Dermis lymphatic vessel endothelial cell (primary cell): ENCODE results near the gene ATP6V0E2. TPM values are rescaled to one million over a fixed set of nuclear protein-coding genes. Genes with fewer than 3 reads are reported as not detected.

Experiments used
- total RNA-seq: library from RNA; depleted of rRNA; stranded (reverse); fragments of >200 nt; gene quantifications from 2 replicates; pipeline ENCODE4 v1.2.1, GENCODE V29; 2014

The ATP6V0E2 gene
- 4.2 and 4.9 TPM in 2 replicates for total RNA-seq

DNA sequence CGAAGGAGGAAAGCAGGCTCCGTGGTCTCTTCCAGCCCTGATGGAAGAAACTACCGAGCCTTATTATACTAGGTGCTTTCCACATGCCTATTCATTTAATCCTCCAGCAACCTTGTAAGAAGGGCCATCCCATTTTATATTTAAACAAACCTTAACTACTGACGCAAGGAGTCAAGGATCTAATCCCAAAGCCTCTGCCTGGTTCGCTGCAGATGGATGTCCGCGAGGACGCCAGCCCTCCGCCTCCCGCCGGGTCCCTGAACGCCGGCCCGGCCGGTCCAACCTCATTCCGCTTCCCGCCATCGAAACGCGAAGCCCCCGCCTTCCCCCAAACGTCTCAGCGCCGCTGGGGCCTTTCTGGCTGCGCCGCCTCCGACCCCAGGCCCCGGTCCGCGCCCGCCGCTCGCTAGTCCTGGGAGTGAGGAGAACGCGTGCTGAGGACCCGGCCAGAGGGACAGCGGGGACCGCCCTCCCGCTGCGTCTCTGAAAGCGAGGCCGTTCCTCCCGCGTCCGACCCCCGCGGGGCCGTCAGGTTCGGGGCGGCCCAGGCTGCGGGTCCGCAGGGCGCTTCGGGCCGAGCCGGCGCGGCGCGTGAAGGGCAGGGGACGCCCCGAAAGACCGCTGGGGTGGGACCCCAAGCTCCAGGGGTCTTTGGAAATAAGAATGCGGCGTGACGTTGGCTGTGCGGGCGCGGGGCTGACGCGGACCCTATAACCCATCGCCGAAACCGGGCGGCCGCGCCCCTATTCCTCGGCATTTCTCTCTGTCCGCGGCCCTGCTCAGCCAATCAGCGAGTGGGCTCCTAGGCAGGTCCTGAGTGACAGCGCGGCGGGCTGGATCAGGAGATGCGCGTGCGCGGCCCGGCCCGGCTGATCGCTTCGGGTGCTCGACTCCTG, at the start of gene ATP6V0E2:
Gene ATP6V0E2, plus strand, starts transcription at position 896 of the 896 bp plus-strand sequence. CDS start 97 bp downstream, outside the sequence.

DNA sequence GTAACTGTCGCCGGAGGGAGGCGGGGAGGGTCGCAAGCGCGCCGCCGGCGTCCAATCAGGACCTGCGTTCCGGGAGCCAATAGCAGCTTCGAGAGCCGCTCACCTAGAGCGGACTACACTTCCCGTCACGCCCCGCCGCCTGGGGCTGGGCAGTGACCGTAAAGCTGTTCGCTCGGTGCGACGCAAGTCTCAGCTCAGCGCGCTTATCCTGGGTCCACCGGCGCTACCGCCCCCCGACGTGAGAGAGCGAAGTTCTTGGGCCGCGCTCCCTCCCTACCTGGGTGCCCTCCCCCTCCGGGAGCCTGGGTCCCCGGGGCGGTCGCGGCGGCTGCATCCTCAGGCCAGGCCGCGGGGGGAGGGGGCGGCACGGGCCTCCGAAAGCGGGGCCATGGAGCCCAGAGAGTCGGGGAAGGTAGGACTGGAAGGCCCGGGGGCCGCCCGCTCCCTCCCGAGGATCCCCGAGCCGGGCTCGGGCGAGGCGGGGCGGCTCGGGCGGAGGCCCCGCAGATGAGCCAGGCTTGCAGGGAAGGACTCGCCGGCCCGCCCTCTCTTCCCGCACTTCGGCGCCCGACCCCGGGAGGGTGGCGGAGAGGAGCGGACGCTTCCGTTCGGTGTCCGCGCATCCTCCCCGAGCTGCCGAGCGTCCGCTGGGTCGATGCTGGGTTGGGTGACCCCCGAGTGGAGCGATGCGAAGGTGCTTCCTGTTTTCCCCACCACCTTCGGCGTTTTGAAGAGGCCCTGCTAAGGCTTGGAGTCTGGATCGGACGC, 35.4 kb upstream of the ATP6V0E2 start, which contains the start of gene ZNF862:
Gene ZNF862, plus strand, starts transcription at position 152 of the 768 bp plus-strand sequence. Its CDS starts 237 bp downstream, at position 389.

Other genes starting within 250 kb of the ATP6V0E2 start
- gene ZNF467, start 100.4 kb upstream of the ATP6V0E2 start, total RNA-seq, result 6.1 and 7.2 TPM in 2 replicates
- 8.3 and 10.6 TPM in 2 replicates for gene ZNF862, start 35.6 kb upstream of the ATP6V0E2 start, total RNA-seq